ENCODE measurements around the gene WDR5. TPM values are rescaled to one million over a fixed set of nuclear protein-coding genes. Genes with fewer than 3 reads are reported as not detected.

WDR5 gene
- total and polyA plus RNA-seq, 9 of the 15 experiments (the other 6 are each of a cell fraction or from before 2014, with no cell fraction given): 3.0 to 56.8 (median 38.6) TPM

- TF ChIP-seq ZNF263 (CRISPR knock-in tag; IDR thresholded peaks at IDR 0.05; ENCODE audit: borderline replicate concordance) (peak; percentile 43; the same call in 1 of the 2 replicates), PYGO2 (tag; IDR thresholded peaks at IDR 0.05) (no peak), FOXP1 (CRISPR knock-in tag; IDR thresholded peaks at IDR 0.05) (no peak), DEAF1 (CRISPR knock-in tag; IDR thresholded peaks at IDR 0.05) (peak; percentile 65), PHF20 (IDR thresholded peaks at IDR 0.05; ENCODE audit: partially characterized antibody) (no peak), ZNF740 (CRISPR knock-in tag; IDR thresholded peaks at IDR 0.05) (peak; percentile 42; the same call in 1 of the 2 replicates), ZNF740 (tag; IDR thresholded peaks at IDR 0.05) (no peak), E2F1 (CRISPR knock-in tag; IDR thresholded peaks at IDR 0.05) (no peak), CHD7 (IDR thresholded peaks at IDR 0.05; ENCODE audit: low read depth, low read length) (no peak), MYC (IDR thresholded peaks at IDR 0.05; ENCODE audit: low read depth, low read length) (peak; percentile 56; the same call in 1 of the 2 replicates), MYC (CRISPR knock-in tag; IDR thresholded peaks at IDR 0.05; ENCODE audit: borderline replicate concordance, low read depth) (no peak)
These were observed 36.6 kb upstream of the WDR5 start (continued) for GRCh38 chr9:134099123-134099761.

Measured in K562 (cell line).